ENCODE data around the gene TMEM89. TPM values are rescaled to one million over a fixed set of nuclear protein-coding genes. Genes with fewer than 3 reads are reported as not detected.

Gene TMEM89
- polyA plus RNA-seq, 3 donors, result 0.21 TPM; not detected in 2

- peaks cover 27% of the 10 kb centered on the region for H3K4me1 Mint-ChIP-seq
- DNase-seq, result no peak
- peaks cover 3 to 19% (median 12%) of the 10 kb centered on the region in 7 donors for H3K9me3 Mint-ChIP-seq
- Histone ChIP-seq H3K27me3 (ENCODE audit: control insufficient read depth in 2 of 2, insufficient read depth in 2 of 2, low read length in 2 of 2) (no peaks in the 10 kb centered on the region), H3K27ac (ENCODE audit: low read depth in 1 of 2, low read length in 2 of 2) (no peak overlapping the region), H4K20me1 (ENCODE audit: insufficient read depth, low read length) (peaks cover 4% of the 10 kb centered on the region), H2AFZ (ENCODE audit: insufficient read depth, low read depth, low read length, poor library complexity, severe bottlenecking) (no peak overlapping the region), H3K4me2 (replicated peaks; ENCODE audit: extremely low read depth, low read length, poor library complexity, severe bottlenecking) (no peak overlapping the region), H3K9ac (ENCODE audit: insufficient read depth, low read length, poor library complexity, severe bottlenecking) (no peak overlapping the region), H3K79me2 (ENCODE audit: insufficient read depth, low read length) (peaks cover 21% of the 10 kb centered on the region), H3K9me3 (replicated peaks in 1 of 2; ENCODE audit: control insufficient read depth in 1 of 2, insufficient read depth in 1 of 2, low read length in 2 of 2) (peaks cover 6 to 13% of the 10 kb centered on the region in 2 donors), H3K36me3 (replicated peaks in 1 of 2; ENCODE audit: control insufficient read depth in 1 of 2, insufficient read depth in 2 of 2, low read length in 2 of 2) (peaks cover 0 to 7% of the 10 kb centered on the region in 2 donors), H3K4me1 (ENCODE audit: control insufficient read depth in 1 of 2, insufficient read depth in 2 of 2, low read length in 2 of 2) (peaks cover 31 to 35% of the 10 kb centered on the region in 2 donors), H3K4me3 (replicated peaks in 1 of 3; ENCODE audit: low read depth in 2 of 3, low read length in 3 of 3) (no peak overlapping the region)
- peaks cover 0 to 4% (median 3%) of the 10 kb centered on the region in 3 donors for H3K27me3 Mint-ChIP-seq (ENCODE audit: low read depth in 3 of 3)
- H3K4me3 Mint-ChIP-seq, result no peak overlapping the region
- H3K36me3 Mint-ChIP-seq, result peaks cover 8 to 13% of the 10 kb centered on the region in 2 donors
- intact Hi-C loops (cut with micrococcal nuclease), result no loop called here
- WGBS (ENCODE audit: insufficient coverage), result 100% methylated on average over 1 of the region's 1 CpG
- peak overlapping the region in 1 of 7 donors; percentile 54 for H3K27ac Mint-ChIP-seq
- TF ChIP-seq CTCF (IDR thresholded peaks at IDR 0.05), result no peak
Measured at GRCh38 chr3:48612309-48612708, 9.3 kb downstream of the TMEM89 start.

- peaks cover 29% of the 10 kb centered on the region for H3K4me1 Mint-ChIP-seq
- Histone ChIP-seq H3K4me1 (ENCODE audit: control insufficient read depth in 1 of 2, insufficient read depth in 2 of 2, low read length in 2 of 2) (peaks cover 25 to 27% of the 10 kb centered on the region in 2 donors), H3K27ac (ENCODE audit: low read depth in 1 of 2, low read length in 2 of 2) (peak within 1 kb of the TSS; percentile 66 to 93), H3K27me3 (ENCODE audit: control insufficient read depth in 2 of 2, insufficient read depth in 2 of 2, low read length in 2 of 2) (no peaks in the 10 kb centered on the region), H3K9me3 (replicated peaks in 1 of 2; ENCODE audit: control insufficient read depth in 1 of 2, insufficient read depth in 1 of 2, low read length in 2 of 2) (no peaks in the 10 kb centered on the region), H3K36me3 (replicated peaks in 1 of 2; ENCODE audit: control insufficient read depth in 1 of 2, insufficient read depth in 2 of 2, low read length in 2 of 2) (peaks cover 19 to 33% of the 10 kb centered on the region in 2 donors), H3K4me3 (replicated peaks in 1 of 3; ENCODE audit: low read depth in 2 of 3, low read length in 3 of 3) (peak within 1 kb of the TSS; percentile 70 to 96 (median 93)), H2AFZ (ENCODE audit: insufficient read depth, low read depth, low read length, poor library complexity, severe bottlenecking) (peak within 1 kb of the TSS; percentile 89), H3K4me2 (replicated peaks; ENCODE audit: extremely low read depth, low read length, poor library complexity, severe bottlenecking) (peak within 1 kb of the TSS; percentile 95), H3K9ac (ENCODE audit: insufficient read depth, low read length, poor library complexity, severe bottlenecking) (peak within 1 kb of the TSS; percentile 98), H3K79me2 (ENCODE audit: insufficient read depth, low read length) (peaks cover 33% of the 10 kb centered on the region), H4K20me1 (ENCODE audit: insufficient read depth, low read length) (peaks cover 24% of the 10 kb centered on the region)
- H3K27me3 Mint-ChIP-seq (ENCODE audit: low read depth in 3 of 3), result peaks cover 0 to 4% (median 3%) of the 10 kb centered on the region in 3 donors
- peaks cover 31 to 43% of the 10 kb centered on the region in 2 donors for H3K36me3 Mint-ChIP-seq
- peak within 1 kb of the TSS; percentile 87 to 99 (median 96) for H3K27ac Mint-ChIP-seq
- peak; percentile 85 for TF ChIP-seq CTCF (IDR thresholded peaks at IDR 0.05)
- intact Hi-C loops (cut with micrococcal nuclease), result loop anchor here (1.0 to 5.0 kb wide), 3 partner anchors 37 to 144 kb away; no protein-coding TSS in a partner anchor
- under 1% methylated on average over 81 of the region's 86 CpGs for WGBS (ENCODE audit: insufficient coverage)
- H3K4me3 Mint-ChIP-seq, result peak within 1 kb of the TSS; percentile 94 to 97
- peak; percentile 93 to 94 (median 94) for DNase-seq
- peaks cover 0 to 5% (median 0%) of the 10 kb centered on the region in 7 donors for H3K9me3 Mint-ChIP-seq
Measured at GRCh38 chr3:48609088-48610005, 12.2 kb downstream of the TMEM89 start, which contains the start of gene UQCRC1. UQCRC1 (minus strand) TSS chr3:48609646; CDS start chr3:48609620, 26 bp downstream.

Data from CD14-positive monocyte (primary cell).